GM12878 (cell line): ENCODE data around the gene DPP9. TPM values are rescaled to one million over a fixed set of nuclear protein-coding genes. Genes with fewer than 3 reads are reported as not detected.

Experiments
- ATAC-seq: fragments of 200-7000 bp; cut with Tn5 transposase; 3 replicates; pipeline ENCODE4 v1.9.1; 2020; ENCODE audit warnings: mild to moderate bottlenecking, moderate library complexity
- BruUV-seq: library from RNA; stranded (reverse); fragments of 400-500 nt; replicated peaks from 2 replicates; lab custom pipeline; 2021; lab: Mats Ljungman, UMichigan
- CTCF ChIA-PET: fragments of 300-600 bp; sonication (Branson Sonifier 250); formaldehyde crosslinking; extraction: SDS; loops from one replicate; lab custom pipeline; 2021; ENCODE audit warnings: inconsistent platforms; lab: Yijun Ruan, JAX
- POLR2A ChIA-PET: fragments of 350-600 bp; formaldehyde crosslinking; extraction: SDS; loops from one replicate; lab custom pipeline; 2021; ENCODE audit warnings: inconsistent platforms; lab: Charles Lee
- RAD21 ChIA-PET: fragments of 300-600 bp; sonication (Branson Sonifier 250); formaldehyde crosslinking; loops from one replicate; lab custom pipeline; 2023; ENCODE audit warnings: antibody characterized with exemption; ENCODE audit not compliant: unreplicated experiment; lab: Charles Lee
- SMC1A ChIA-PET: fragments of 300-600 bp; sonication (Branson Sonifier 250); formaldehyde crosslinking; loops from one replicate; lab custom pipeline; 2023; ENCODE audit not compliant: unreplicated experiment, uncharacterized antibody; lab: Charles Lee
- DNase-seq: peaks from one replicate; pipeline ENCODE4 v3.0.0-alpha.2; 2011; ENCODE audit warnings: low read depth, low spot score
- FAIRE-seq: peaks from 3 replicates; lab custom pipeline; 2011; peaks lifted over from hg19 to GRCh38; lab: Jason Lieb, UNC
- H2AFZ ChIP-seq: 2 replicates; pipeline ENCODE4 v1.6.0; 2011; ENCODE audit warnings: low read depth, low read length, control low read depth; ENCODE audit not compliant: control insufficient read depth
- H3K27ac ChIP-seq: 2 replicates; pipeline ENCODE4 v1.5.1; 2011; ENCODE audit warnings: control low read depth; ENCODE audit not compliant: control insufficient read depth, insufficient read depth
- H3K27me3 ChIP-seq, 2 experiments: replicated peaks in 1 of 2; 2 replicates each; pipeline versions ENCODE4 v1.6.0 to v1.6.1; 2011; ENCODE audit warnings: low read length in 1 of 2; ENCODE audit not compliant: control insufficient read depth in 2 of 2, insufficient read depth in 2 of 2
- H3K36me3 ChIP-seq, 2 experiments: 2 replicates each; pipeline ENCODE4 v1.5.1; 2011; ENCODE audit warnings: low read length in 1 of 2; ENCODE audit not compliant: control insufficient read depth in 2 of 2, insufficient read depth in 2 of 2
- H3K4me1 ChIP-seq: 2 replicates; pipeline ENCODE4 v1.6.1; 2011; ENCODE audit warnings: mild to moderate bottlenecking, low read length, moderate library complexity, mixed read lengths; ENCODE audit not compliant: control insufficient read depth, insufficient read depth
- H3K4me2 ChIP-seq: 2 replicates; pipeline ENCODE4 v1.6.0; 2011; ENCODE audit warnings: control low read depth; ENCODE audit not compliant: control insufficient read depth, insufficient read depth
- H3K4me3 ChIP-seq: fragments of 200-600 bp; sonication (generic); 2 replicates; pipeline ENCODE4 v1.5.1; 2016
- H3K79me2 ChIP-seq: 2 replicates; pipeline ENCODE4 v1.6.0; 2011; ENCODE audit warnings: low read length; ENCODE audit not compliant: control insufficient read depth, insufficient read depth
- H3K9ac ChIP-seq: 2 replicates; pipeline ENCODE4 v1.8.0; 2011; ENCODE audit warnings: low read length, control low read depth, mixed read lengths; ENCODE audit not compliant: control insufficient read depth, insufficient read depth
- H3K9me3 ChIP-seq: replicated peaks from 3 replicates; pipeline ENCODE4 v1.5.1; 2011; ENCODE audit warnings: mild to moderate bottlenecking, low read length; ENCODE audit not compliant: control insufficient read depth, insufficient read depth
- H4K20me1 ChIP-seq: 2 replicates; pipeline ENCODE4 v1.6.0; 2011; ENCODE audit not compliant: control insufficient read depth, insufficient read depth
- E2F8 ChIP-seq: fragments of 450-650 bp; IDR thresholded peaks from 2 replicates; pipeline ENCODE4 v1.6.1; 2018; ENCODE audit warnings: mild to moderate bottlenecking, low read depth, moderate library complexity; ENCODE audit not compliant: partially characterized antibody
- NR2C2 ChIP-seq: IDR thresholded peaks from 2 replicates; pipeline ENCODE4 v1.6.1; 2011; ENCODE audit warnings: borderline replicate concordance, low read depth; ENCODE audit not compliant: control insufficient read depth, insufficient read length
- PAX5 ChIP-seq: IDR thresholded peaks from 2 replicates; pipeline ENCODE4 v1.6.1; 2011; ENCODE audit warnings: low read depth, low read length, borderline replicate concordance
- PRDM15 ChIP-seq: fragments of 450-650 bp; formaldehyde crosslinking; IDR thresholded peaks from 2 replicates; pipeline ENCODE4 v1.4.0; 2020; ENCODE audit warnings: mild to moderate bottlenecking, moderate library complexity
- SIN3A ChIP-seq: IDR thresholded peaks from 2 replicates; pipeline ENCODE4 v1.6.1; 2012; ENCODE audit warnings: low read depth, low read length, improper control_type of control experiment
- WGBS: methylation state at CpG from one replicate; pipeline ENCODE4 v1.1.6; 2016; ENCODE audit warnings: low lambda C conversion rate; ENCODE audit not compliant: insufficient replicate concordance, insufficient coverage; ENCODE audit errors: missing lambda C conversion rate; 5-methylcytosine and 5-hydroxymethylcytosine counted together
- in situ Hi-C: fragments of 300-500 bp; cut with MboI; formaldehyde crosslinking; loops from 9 replicates; pipeline ENCODE4 v1.14.3; 2018; ENCODE audit warnings: mixed read lengths
- intact Hi-C: fragments of 100-400 bp; cut with micrococcal nuclease; formaldehyde crosslinking; loops from one replicate; pipeline ENCODE4 v1.14.2; 2022; ENCODE audit not compliant: unreplicated experiment
- polyA plus RNA-seq, 11 experiments: library from polyadenylated mRNA; depleted of rRNA in 4 of 11; unstranded in 6 of 11; stranded (reverse) in 5 of 11; fragments of >200 nt; fragmentation: Nextera tagmentation in 4 of 11; fragmentation: Illumina TruSeq in 1 of 11; extraction: Ambion mirVana in 4 of 11; extraction: Trizol in 1 of 11; gene quantifications; 1 replicate in 1 of 11; 2 replicates in 10 of 11; pipeline versions ENCODE4 v1.2.1 to v1.2.3, GENCODE V29; 2011 to 2016; ENCODE audit warnings: inconsistent platforms in 2 of 11, missing spikeins in 2 of 11, low read depth in 1 of 11
- total RNA-seq, 4 experiments: library from RNA; depleted of rRNA in 3 of 4; stranded (reverse); fragments of >200 nt in 3 of 4; fragmentation: Illumina TruSeq in 1 of 4; extraction: Trizol in 1 of 4; gene quantifications; 2 replicates each; pipeline versions ENCODE4 v1.2.1 to v1.2.3, GENCODE V29; 2013 to 2021
- TF ChIP-seq, protein P1 (sequence below): fragments of 450-650 bp; formaldehyde crosslinking; IDR thresholded peaks from 2 replicates; pipeline ENCODE4 v1.5.0; 2022; ENCODE audit warnings: mild to moderate bottlenecking, missing genetic modification characterization
- TF ChIP-seq, protein P2 (sequence below): fragments of 450-650 bp; formaldehyde crosslinking; IDR thresholded peaks from 2 replicates; pipeline ENCODE4 v1.4.0; 2022; ENCODE audit warnings: mild to moderate bottlenecking, moderate library complexity
- TF ChIP-seq, protein P3 (sequence below): IDR thresholded peaks from 2 replicates; pipeline ENCODE4 v1.6.1; 2011; ENCODE audit warnings: low read depth, low read length, improper control_type of control experiment, borderline replicate concordance

The DPP9 gene
- total and polyA plus RNA-seq, 10 of the 15 experiments (the other 5 are each of a cell fraction or from before 2014, with no cell fraction given): 0.64 to 58.6 (median 27.6) TPM

DNA sequence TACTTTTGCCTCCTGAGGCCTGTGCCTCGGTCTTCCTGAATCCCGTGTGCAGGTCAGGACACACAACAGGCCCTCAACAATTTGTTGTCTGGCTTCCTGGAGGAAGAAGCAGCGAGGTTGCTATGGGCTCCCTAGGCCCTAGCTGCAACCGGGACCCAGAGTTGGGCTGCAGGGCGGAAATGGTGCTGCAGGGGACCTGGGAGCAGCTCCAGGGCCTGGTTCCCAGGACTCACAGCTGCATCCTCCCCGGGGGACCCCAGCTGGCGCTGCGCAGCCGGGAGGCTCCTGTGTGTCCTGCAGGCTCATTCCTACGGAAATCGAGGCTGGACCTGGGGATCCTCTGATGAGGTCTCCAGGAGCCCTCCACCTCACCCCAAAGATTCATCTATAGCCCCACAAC is 85.3 kb downstream of the DPP9 start:
- SMC1A ChIA-PET: no interaction called here
- POLR2A ChIA-PET: no interaction called here
- Histone ChIP-seq H3K4me2 (peak overlapping the region; percentile 50), H3K4me1 (peaks cover 14% of the 10 kb centered on the region), H3K4me3 (no peak overlapping the region), H3K9me3 (no peaks in the 10 kb centered on the region), H3K79me2 (peaks cover 19% of the 10 kb centered on the region), H3K27me3 (no peaks in the 10 kb centered on the region), H3K9ac (no peak overlapping the region; the same call in 1 of the 2 replicates), H4K20me1 (no peaks in the 10 kb centered on the region), H2AFZ (peak overlapping the region; percentile 0), H3K27ac (peak overlapping the region; percentile 67), H3K36me3 (no peaks in the 10 kb centered on the region)
- in situ Hi-C loops: loop anchor here (5.0 kb wide), 1 partner anchor 61 kb away; no protein-coding TSS in a partner anchor
- CTCF ChIA-PET: interaction anchor here (0.9 to 3.4 kb wide), 7 partner anchors 10 to 236 kb away, joined by 3 to 94 read pairs (median 11); no protein-coding TSS in a partner anchor
- intact Hi-C loops: no loop called here
- FAIRE-seq (no peak), DNase-seq (no peak), ATAC-seq (no peak)
- BruUV-seq: no TSS peak
- 86% methylated on average over 8 of the region's 11 CpGs for WGBS
- RAD21 ChIA-PET: no interaction called here
- TF ChIP-seq E2F8 (no peak), SIN3A (no peak), PAX5 (no peak), PRDM15 (CRISPR knock-in tag) (no peak), NR2C2 (no peak)
- TF ChIP-seq, protein P1, sequence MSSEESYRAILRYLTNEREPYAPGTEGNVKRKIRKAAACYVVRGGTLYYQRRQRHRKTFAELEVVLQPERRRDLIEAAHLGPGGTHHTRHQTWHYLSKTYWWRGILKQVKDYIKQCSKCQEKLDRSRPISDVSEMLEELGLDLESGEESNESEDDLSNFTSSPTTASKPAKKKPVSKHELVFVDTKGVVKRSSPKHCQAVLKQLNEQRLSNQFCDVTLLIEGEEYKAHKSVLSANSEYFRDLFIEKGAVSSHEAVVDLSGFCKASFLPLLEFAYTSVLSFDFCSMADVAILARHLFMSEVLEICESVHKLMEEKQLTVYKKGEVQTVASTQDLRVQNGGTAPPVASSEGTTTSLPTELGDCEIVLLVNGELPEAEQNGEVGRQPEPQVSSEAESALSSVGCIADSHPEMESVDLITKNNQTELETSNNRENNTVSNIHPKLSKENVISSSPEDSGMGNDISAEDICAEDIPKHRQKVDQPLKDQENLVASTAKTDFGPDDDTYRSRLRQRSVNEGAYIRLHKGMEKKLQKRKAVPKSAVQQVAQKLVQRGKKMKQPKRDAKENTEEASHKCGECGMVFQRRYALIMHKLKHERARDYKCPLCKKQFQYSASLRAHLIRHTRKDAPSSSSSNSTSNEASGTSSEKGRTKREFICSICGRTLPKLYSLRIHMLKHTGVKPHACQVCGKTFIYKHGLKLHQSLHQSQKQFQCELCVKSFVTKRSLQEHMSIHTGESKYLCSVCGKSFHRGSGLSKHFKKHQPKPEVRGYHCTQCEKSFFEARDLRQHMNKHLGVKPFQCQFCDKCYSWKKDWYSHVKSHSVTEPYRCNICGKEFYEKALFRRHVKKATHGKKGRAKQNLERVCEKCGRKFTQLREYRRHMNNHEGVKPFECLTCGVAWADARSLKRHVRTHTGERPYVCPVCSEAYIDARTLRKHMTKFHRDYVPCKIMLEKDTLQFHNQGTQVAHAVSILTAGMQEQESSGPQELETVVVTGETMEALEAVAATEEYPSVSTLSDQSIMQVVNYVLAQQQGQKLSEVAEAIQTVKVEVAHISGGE (CRISPR knock-in tag): no peak
- TF ChIP-seq, protein P2, sequence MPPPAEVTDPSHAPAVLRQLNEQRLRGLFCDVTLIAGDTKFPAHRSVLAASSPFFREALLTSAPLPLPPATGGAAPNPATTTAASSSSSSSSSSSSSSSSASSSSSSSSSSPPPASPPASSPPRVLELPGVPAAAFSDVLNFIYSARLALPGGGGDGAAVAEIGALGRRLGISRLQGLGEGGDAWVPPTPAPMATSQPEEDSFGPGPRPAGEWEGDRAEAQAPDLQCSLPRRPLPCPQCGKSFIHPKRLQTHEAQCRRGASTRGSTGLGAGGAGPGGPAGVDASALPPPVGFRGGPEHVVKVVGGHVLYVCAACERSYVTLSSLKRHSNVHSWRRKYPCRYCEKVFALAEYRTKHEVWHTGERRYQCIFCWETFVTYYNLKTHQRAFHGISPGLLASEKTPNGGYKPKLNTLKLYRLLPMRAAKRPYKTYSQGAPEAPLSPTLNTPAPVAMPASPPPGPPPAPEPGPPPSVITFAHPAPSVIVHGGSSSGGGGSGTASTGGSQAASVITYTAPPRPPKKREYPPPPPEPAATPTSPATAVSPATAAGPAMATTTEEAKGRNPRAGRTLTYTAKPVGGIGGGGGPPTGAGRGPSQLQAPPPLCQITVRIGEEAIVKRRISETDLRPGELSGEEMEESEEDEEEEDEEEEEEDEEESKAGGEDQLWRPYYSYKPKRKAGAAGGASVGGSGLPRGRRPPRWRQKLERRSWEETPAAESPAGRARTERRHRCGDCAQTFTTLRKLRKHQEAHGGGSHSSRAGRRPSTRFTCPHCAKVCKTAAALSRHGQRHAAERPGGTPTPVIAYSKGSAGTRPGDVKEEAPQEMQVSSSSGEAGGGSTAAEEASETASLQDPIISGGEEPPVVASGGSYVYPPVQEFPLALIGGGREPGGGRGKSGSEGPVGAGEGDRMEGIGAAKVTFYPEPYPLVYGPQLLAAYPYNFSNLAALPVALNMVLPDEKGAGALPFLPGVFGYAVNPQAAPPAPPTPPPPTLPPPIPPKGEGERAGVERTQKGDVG (CRISPR knock-in tag): no peak
- TF ChIP-seq, protein P3, sequence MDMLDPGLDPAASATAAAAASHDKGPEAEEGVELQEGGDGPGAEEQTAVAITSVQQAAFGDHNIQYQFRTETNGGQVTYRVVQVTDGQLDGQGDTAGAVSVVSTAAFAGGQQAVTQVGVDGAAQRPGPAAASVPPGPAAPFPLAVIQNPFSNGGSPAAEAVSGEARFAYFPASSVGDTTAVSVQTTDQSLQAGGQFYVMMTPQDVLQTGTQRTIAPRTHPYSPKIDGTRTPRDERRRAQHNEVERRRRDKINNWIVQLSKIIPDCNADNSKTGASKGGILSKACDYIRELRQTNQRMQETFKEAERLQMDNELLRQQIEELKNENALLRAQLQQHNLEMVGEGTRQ: no peak
